ENCODE results near the gene DQX1. TPM values are rescaled to one million over a fixed set of nuclear protein-coding genes. Genes with fewer than 3 reads are reported as not detected.

The DQX1 gene
- total and polyA plus RNA-seq, 2 of the 4 experiments (the other 2 are of a cell fraction) = 0.07 TPM; not detected in 1

DNA sequence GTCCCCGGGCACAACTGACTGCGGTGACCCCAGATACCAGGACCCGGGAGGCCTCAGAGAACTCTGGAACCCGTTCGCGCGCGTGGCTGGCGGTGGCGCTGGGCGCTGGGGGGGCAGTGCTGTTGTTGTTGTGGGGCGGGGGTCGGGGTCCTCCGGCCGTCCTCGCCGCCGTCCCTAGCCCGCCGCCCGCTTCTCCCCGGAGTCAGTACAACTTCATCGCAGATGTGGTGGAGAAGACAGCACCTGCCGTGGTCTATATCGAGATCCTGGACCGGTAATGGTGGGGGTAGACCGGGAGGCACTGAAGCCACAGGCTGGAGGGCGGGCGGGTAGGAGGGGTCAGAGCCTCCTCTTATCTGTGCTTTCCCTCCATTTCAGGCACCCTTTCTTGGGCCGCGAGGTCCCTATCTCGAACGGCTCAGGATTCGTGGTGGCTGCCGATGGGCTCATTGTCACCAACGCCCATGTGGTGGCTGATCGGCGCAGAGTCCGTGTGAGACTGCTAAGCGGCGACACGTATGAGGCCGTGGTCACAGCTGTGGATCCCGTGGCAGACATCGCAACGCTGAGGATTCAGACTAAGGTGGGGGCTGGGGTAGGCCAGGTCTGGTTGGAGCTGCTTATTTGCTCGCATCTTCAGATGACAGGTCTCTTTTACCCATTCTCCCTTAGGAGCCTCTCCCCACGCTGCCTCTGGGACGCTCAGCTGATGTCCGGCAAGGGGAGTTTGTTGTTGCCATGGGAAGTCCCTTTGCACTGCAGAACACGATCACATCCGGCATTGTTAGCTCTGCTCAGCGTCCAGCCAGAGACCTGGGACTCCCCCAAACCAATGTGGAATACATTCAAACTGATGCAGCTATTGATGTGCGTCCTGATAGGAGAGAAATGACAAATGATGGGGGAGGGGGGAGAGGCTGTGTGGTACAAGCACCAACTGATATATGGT is 4.5 kb upstream of the DQX1 start:
- in situ Hi-C loops (cut with MboI; ENCODE audit: low sequenced_read_pairs) (no loop called here), intact Hi-C loops (cut with micrococcal nuclease) (no loop called here), dilution Hi-C loops (cut with HindIII; ENCODE audit: low sequenced_read_pairs, unreplicated experiment) (no loop called here)
- Histone ChIP-seq H3K18ac (ENCODE audit: low read depth, low read length) (peak overlapping the region; percentile 4; the same call in 1 of the 2 replicates), H2AK9ac (replicated peaks; ENCODE audit: low read depth, low read length, poor library complexity) (peak overlapping the region; percentile 100), H3K14ac (replicated peaks; ENCODE audit: low read depth, low read length) (peak overlapping the region; percentile 97), H2BK15ac (ENCODE audit: low read depth, low read length) (peak overlapping the region; percentile 10; the same call in 1 of the 3 replicates), H3K23ac (ENCODE audit: low read depth, low read length) (peak overlapping the region; percentile 92), H3K4ac (ENCODE audit: low read depth, low read length) (peak overlapping the region; percentile 89), H4K5ac (ENCODE audit: low read depth, low read length) (0 out of 2 replicates have a peak overlapping the region, but pooled peaks have one; percentile 11), H2AK5ac (ENCODE audit: low read depth, low read length) (peak overlapping the region; percentile 61), H3K4me3 (ENCODE audit: insufficient read depth, low read depth, low read length) (peak overlapping the region; percentile 58), H3K27ac (ENCODE audit: insufficient read depth, low read length) (peak overlapping the region; percentile 85), H3K4me1 (ENCODE audit: control insufficient read depth, insufficient read depth, low read length) (peaks cover 12% of the 10 kb centered on the region), H4K20me1 (ENCODE audit: insufficient read depth, low read length) (peaks cover 13% of the 10 kb centered on the region), H3K27me3 (ENCODE audit: control insufficient read depth, insufficient read depth, low read length) (no peaks in the 10 kb centered on the region), H2BK20ac (ENCODE audit: low read depth, low read length) (no peak overlapping the region; the same call in 1 of the 2 replicates), H3K36me3 (ENCODE audit: control insufficient read depth, insufficient read depth, low read length) (peaks cover 43% of the 10 kb centered on the region), H2BK5ac (ENCODE audit: low read depth, low read length, poor library complexity, severe bottlenecking) (peak overlapping the region; percentile 88), H4K91ac (ENCODE audit: insufficient read depth, low read depth, low read length) (peak overlapping the region; percentile 54), H2BK120ac (ENCODE audit: low read depth, low read length) (peak overlapping the region; percentile 77), H3K56ac (ENCODE audit: extremely low read depth, insufficient read depth, low read length) (peak overlapping the region; percentile 50; the same call in 1 of the 2 replicates), H3K9me3 (ENCODE audit: control insufficient read depth, insufficient read depth, low read length) (no peaks in the 10 kb centered on the region), H3K79me1 (ENCODE audit: low read depth in 1 of 2, low read length in 2 of 2) (peaks cover 32 to 57% of the 10 kb centered on the region in 2 experiments), H3K9ac (ENCODE audit: low read depth, low read length) (peak overlapping the region; percentile 90), H4K8ac (ENCODE audit: low read depth in 2 of 2, low read length in 2 of 2) (peak overlapping the region; percentile 27 to 71; a peak in 3 of 4 replicates), H3K9me1 (ENCODE audit: insufficient read depth, low read length) (peaks cover 19% of the 10 kb centered on the region), H3K4me2 (ENCODE audit: low read depth, low read length) (peak overlapping the region; percentile 90), H2AFZ (replicated peaks; ENCODE audit: low read length, poor library complexity) (peak overlapping the region; percentile 99)
- ATAC-seq (ENCODE audit: low read depth) (peak; percentile 39), DNase-seq (peak; percentile 52)
- BruUV-seq (replicated peaks) = no TSS peak
- ChIA-PET CTCF (interaction anchor here (0.6 to 3.0 kb wide), 2 partner anchors 58 to 110 kb away, joined by 3 to 14 read pairs; no protein-coding TSS in a partner anchor), POLR2A (ENCODE audit: unreplicated experiment) (no interaction called here)
- 0% methylated on average over 5 of the region's 54 CpGs; no CpG with 5 or more reads in 1 of the 2 experiments for WGBS, 2 experiments (ENCODE audit: extremely low coverage in 2 of 2, insufficient read length in 1 of 2)
- TF ChIP-seq, protein P1, sequence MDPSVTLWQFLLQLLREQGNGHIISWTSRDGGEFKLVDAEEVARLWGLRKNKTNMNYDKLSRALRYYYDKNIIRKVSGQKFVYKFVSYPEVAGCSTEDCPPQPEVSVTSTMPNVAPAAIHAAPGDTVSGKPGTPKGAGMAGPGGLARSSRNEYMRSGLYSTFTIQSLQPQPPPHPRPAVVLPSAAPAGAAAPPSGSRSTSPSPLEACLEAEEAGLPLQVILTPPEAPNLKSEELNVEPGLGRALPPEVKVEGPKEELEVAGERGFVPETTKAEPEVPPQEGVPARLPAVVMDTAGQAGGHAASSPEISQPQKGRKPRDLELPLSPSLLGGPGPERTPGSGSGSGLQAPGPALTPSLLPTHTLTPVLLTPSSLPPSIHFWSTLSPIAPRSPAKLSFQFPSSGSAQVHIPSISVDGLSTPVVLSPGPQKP (IDR thresholded peaks at IDR 0.05; ENCODE audit: borderline replicate concordance, low read depth, low read length) = no peak
- TF ChIP-seq MXI1 (IDR thresholded peaks at IDR 0.05; ENCODE audit: borderline replicate concordance, low read depth, low read length) = peak; percentile 52; the same call in 1 of the 2 replicates

Measured in IMR-90 (cell line).